Measurements from ENCODE around the gene LDHA. TPM values are rescaled to one million over a fixed set of nuclear protein-coding genes. Genes with fewer than 3 reads are reported as not detected.

Gene LDHA
- total and polyA plus RNA-seq, 2 of the 13 experiments (the other 11 are each of a cell fraction or from before 2014, with no cell fraction given), result 805 to 1,547 TPM

- TF ChIP-seq PHF20 (CRISPR knock-in tag; IDR thresholded peaks at IDR 0.05) (peak; percentile 57), ATF1 (CRISPR knock-in tag; IDR thresholded peaks at IDR 0.05) (peak; percentile 94), ZNF224 (CRISPR knock-in tag; IDR thresholded peaks at IDR 0.05) (peak; percentile 90; the same call in 1 of the 2 replicates), ZKSCAN1 (IDR thresholded peaks at IDR 0.05; ENCODE audit: low read length) (no peak), HIVEP1 (CRISPR knock-in tag; IDR thresholded peaks at IDR 0.05) (peak; percentile 97), ZNF839 (CRISPR knock-in tag; IDR thresholded peaks at IDR 0.05; ENCODE audit: borderline replicate concordance) (0 out of 2 replicates have a peak, but pooled peaks have one; percentile 15), ATF6 (CRISPR knock-in tag; conservative IDR thresholded peaks at IDR 0.05) (peak; percentile 69; the same call in 1 of the 2 replicates), GTF2F1 (IDR thresholded peaks at IDR 0.05; ENCODE audit: low read length) (peak; percentile 79; the same call in 1 of the 2 replicates), PRMT3 (CRISPR knock-in tag; IDR thresholded peaks at IDR 0.05; ENCODE audit: borderline replicate concordance, low read depth) (peak; percentile 97), SALL2 (CRISPR knock-in tag; IDR thresholded peaks at IDR 0.05) (peak; percentile 97), ZNF18 (CRISPR knock-in tag; IDR thresholded peaks at IDR 0.05; ENCODE audit: insufficient replicate concordance) (peak; percentile 90), STAT5B (CRISPR knock-in tag; IDR thresholded peaks at IDR 0.05) (no peak), SRSF1 (optimal IDR thresholded peaks at IDR 0.05; ENCODE audit: low read depth, low read length) (peak; percentile 95), ZFP37 (CRISPR knock-in tag; IDR thresholded peaks at IDR 0.05; ENCODE audit: borderline replicate concordance) (peak; percentile 98), ZNF317 (CRISPR knock-in tag; IDR thresholded peaks at IDR 0.05) (peak; percentile 95), SOX5 (CRISPR knock-in tag; IDR thresholded peaks at IDR 0.05; ENCODE audit: borderline replicate concordance) (peak; percentile 73; the same call in 1 of the 2 replicates), ZNF354B (CRISPR knock-in tag; IDR thresholded peaks at IDR 0.05) (peak; percentile 99), GABPB1 (CRISPR knock-in tag; IDR thresholded peaks at IDR 0.05) (peak; percentile 87), ZNF264 (CRISPR knock-in tag; IDR thresholded peaks at IDR 0.05) (peak; percentile 96), ZNF709 (CRISPR knock-in tag; IDR thresholded peaks at IDR 0.05) (peak; percentile 99), PAF1 (CRISPR knock-in tag; IDR thresholded peaks at IDR 0.05) (no peak), ZNF143 (CRISPR knock-in tag; IDR thresholded peaks at IDR 0.05) (peak; percentile 64; the same call in 1 of the 2 replicates), SMARCC2 (IDR thresholded peaks at IDR 0.05) (no peak), STAG1 (CRISPR knock-in tag; IDR thresholded peaks at IDR 0.05) (peak; percentile 23), ZNF644 (CRISPR knock-in tag; IDR thresholded peaks at IDR 0.05; ENCODE audit: low read depth) (no peak), SAFB2 (CRISPR knock-in tag; IDR thresholded peaks at IDR 0.05; ENCODE audit: borderline replicate concordance, low read depth) (peak; percentile 80), ZNF552 (CRISPR knock-in tag; IDR thresholded peaks at IDR 0.05; ENCODE audit: borderline replicate concordance) (peak; percentile 95), ZBTB7A (CRISPR knock-in tag; IDR thresholded peaks at IDR 0.05) (peak; percentile 60; the same call in 1 of the 2 replicates)
- TF ChIP-seq, protein P1, sequence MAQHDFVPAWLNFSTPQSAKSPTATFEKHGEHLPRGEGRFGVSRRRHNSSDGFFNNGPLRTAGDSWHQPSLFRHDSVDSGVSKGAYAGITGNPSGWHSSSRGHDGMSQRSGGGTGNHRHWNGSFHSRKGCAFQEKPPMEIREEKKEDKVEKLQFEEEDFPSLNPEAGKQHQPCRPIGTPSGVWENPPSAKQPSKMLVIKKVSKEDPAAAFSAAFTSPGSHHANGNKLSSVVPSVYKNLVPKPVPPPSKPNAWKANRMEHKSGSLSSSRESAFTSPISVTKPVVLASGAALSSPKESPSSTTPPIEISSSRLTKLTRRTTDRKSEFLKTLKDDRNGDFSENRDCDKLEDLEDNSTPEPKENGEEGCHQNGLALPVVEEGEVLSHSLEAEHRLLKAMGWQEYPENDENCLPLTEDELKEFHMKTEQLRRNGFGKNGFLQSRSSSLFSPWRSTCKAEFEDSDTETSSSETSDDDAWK (CRISPR knock-in tag; IDR thresholded peaks at IDR 0.05), result no peak
Measured at GRCh38 chr11:18394275-18394927, at the start of gene LDHA (continued).
